Measurements from ENCODE around the gene CAMSAP1.
"Not testable (repeated sequence)": the region's sequence is repeated elsewhere in the genome, so short reads cannot be mapped to it uniquely, and the experiment has no call there.

Gene CAMSAP1

DNA sequence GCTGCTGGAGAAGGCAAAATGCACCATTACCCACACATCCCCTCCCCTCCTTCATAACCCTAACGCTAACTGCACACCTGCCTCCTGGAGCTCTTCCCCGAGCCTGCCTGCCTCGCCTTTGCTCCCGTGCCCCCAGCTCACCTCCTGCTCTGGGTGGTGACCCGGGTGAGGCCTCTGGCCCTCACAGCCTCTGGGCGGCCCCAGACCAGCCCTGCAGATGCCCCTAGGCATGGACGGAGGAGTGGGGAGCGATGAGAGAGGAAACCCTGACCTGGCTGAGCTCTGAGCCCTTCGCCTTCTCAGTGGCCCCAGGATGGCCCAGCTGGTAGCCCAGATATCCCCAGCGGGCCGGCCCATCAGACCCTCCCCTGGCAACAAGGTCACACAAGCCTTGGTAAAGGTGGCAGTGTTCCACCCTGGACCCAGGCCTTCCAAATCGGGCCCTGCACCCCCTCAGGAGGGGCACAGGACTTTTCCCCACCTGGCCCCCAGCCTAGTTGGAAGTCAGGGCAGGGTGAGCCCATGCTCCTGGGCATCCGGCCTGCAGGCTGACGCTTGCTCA, 14.5 kb upstream of the CAMSAP1 start:
- no peak for DNase-seq (ENCODE audit: low read depth in 2 of 2)

DNA sequence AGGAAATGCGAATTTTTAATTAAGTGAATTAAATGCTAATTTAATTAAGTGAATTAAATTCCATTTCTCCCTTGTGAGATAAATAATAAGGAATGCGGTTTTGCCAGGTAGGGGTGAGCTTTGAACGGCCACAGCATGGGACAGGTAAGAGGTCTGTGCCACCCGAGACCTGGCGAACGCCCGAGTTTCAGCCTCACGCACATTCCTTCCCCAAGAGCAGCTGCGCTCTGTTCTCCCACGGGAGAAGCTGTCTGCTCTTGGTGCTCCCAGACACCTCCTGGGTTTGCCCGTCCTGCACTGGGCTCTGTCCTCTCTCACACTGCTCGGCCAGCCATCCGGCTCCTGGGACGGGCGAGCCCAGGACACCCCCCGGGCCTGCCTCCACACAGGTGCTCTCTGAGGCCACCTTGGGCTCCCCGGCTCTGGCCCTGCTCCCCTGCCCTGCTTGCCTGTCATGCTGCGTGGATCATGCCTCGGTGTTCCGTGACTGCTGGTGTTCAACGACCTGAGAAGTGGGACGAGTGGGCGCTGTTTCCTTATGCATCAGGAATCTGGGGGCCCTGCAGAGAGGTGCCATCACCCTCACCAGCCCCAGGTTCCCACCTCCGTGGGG, 13.7 kb upstream of the CAMSAP1 start:
- DNase-seq (ENCODE audit: low read depth in 2 of 2), result no peak

DNA sequence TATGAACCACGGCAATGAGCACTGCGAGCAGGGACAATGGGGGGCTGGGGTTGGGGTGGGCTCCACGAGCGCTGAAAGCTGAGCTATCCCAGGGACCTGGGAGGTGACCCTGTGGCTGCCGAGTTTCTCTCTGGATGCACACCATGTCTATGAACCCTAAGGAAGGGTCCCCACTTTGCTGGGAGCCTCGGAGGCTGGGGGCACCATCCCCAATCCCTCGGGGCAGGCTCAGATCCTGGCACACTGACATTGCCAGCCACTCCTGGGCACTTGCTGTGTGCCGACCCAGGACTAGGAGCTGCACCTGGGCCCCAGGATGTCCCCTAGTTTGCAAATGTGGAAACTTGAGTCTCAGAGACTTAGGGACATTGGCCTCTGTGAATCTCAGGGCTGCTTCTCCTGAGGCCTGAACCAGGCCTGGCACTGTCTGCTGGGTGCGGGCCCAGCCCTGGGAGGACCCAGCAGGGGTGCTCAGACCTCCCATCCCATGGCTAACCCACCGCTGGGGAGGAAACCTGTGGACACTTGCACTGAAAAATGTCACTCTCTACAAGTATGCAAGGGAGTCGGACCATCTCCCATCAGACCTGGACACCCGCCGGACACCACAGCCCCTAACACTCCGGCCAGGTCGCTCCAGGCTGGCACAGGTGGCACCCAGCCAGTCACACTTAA, 13.0 kb upstream of the CAMSAP1 start:
- DNase-seq (ENCODE audit: low read depth in 2 of 2), result no peak

DNA sequence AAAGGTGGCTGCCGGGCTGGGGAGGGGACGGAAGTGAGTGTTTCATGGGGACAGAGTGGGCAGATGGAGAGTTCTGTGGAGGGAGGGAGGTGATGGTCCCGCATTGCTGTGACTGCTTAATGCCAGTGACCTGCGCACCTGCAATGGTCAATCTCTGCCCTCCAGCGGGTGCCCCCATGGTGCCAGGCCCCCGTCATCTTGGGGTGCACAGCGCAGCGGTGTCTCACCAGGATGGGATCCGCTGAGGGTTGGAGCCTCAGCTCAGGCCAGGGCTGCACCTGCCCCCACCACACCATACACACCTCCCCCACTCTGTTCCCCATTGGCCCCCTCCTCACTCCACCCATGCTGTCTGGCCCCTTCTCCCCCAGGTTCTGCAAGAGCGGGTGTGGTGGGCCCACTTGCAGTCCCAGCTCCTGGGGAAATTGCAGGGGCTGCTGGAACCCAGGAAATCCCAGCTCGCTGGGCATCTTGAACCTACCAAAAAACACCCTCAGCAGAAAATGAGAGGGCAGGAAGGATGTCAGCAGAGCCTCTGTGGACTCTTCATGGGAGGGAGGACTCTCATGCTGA, 12.1 kb upstream of the CAMSAP1 start:
- no peak for DNase-seq (ENCODE audit: low read depth in 2 of 2)

DNA sequence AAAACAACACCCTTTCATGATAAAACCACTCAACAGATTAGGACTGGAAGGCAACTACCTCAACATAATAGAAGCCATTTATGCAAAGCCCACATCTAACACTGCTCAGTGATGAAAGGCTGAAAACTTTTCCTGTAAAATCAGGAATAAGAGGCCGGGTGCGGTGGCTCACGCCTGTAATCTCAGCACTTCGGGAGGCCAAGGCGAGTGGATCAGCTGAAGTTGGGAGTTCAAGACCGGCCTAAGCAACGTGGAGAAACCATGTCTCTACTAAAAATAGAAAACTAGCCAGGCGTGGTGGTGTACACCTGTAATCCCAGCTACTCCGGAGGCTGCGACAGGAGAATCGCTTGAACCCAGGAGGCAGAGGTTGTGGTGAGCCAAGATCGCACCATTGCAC, 8.9 kb upstream of the CAMSAP1 start:
- DNase-seq (ENCODE audit: low read depth in 2 of 2), result not testable (repeated sequence)

DNA sequence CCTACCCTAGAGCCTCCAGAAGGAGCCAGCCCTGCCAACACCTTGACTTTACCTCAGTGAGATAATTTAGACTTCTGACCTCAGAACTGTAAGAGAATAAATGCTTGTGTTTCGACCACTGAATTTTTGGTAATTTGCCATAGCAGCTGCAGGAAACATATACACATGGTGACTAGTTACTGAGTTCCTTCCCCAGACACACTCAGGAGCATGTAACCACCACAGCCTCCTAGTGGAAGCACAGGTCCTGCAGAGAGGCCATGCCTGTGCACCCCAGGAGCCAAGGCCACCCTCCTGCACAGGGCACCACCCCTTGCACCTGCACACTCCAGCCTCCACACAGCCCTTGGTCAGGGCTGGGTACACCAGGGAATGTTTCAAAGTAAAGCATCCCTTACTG, 7.6 kb upstream of the CAMSAP1 start:
- DNase-seq (ENCODE audit: low read depth in 2 of 2), result no peak

DNA sequence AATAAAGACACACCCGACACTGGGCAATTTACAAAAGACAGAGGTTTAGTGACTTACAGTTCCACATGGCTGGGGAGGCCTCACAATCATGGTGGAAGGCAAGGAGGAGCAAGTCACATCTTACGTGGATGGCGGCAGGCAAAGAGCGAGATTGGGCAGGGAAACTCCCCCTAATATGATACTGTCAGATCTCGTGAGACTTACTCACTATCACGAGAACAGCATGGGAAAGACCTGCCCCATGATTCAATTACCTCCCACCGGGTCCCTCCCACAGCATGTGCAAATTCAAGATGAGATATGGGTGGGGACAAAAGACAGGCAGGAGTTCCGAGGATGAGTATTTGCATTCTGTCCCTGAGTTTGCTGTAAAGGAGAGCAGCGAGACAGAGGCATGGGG, 3.9 kb upstream of the CAMSAP1 start:
- not testable (repeated sequence) for DNase-seq (ENCODE audit: low read depth in 2 of 2)

DNA sequence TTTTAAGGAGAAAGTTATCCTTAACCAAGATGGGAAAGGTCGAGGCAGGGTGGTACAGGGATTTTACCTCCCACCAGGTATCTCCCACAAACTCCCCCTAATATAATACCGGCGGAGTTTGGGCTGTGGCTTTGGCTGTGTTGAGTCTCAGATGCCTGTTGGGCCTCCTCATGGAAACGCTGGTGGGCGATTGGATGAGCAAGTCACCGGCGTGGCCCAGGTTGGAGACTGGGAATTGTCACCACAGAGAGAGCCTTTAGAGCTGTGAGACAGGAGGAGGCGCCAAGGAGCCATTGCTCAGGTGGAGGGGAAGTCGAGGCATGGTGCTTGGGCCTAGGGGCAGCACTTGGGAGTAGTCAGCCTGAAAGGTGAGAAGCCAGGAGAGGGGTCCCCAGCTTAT, 3.4 kb upstream of the CAMSAP1 start:
- no peak for DNase-seq (ENCODE audit: low read depth in 2 of 2)

DNA sequence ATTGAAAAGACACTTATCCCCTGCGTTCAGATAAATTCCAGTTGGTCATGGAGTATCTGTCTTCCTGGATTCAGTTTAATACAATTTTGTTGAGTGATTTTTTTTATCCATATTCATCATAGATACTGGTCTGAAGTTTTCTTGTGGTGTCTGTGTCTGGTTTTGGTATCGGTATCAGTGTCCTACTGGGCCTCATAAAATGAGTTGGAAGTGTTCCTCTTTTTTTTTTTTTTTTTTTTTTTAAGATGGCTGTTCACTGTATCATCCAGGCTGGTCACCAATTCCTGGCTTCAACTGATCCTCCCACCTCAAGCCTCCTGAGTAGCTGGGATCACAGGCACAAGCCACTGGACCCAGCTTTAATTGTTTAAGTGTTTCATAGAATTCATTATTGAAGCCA, 2.9 kb upstream of the CAMSAP1 start:
- no peak for DNase-seq (ENCODE audit: low read depth in 2 of 2)

DNA sequence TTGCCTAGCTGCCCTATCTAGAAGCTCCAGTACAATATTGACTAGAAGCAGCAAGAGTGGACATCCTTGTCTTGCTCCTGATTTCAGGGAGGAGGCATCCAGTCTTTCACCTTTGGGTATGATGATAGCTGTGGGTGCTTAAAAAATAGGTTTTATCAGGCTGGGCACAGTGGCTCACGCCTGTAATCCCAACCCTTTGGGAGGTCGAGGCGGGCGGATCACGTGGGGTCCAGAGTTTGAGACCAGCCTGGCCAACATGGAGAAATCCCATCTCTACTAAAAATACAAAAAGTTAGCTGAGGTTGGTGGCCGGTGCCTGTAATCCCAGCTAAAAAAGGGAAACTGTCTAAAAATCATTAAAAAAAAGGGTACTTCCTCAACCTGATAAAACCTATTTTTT, 2.0 kb upstream of the CAMSAP1 start:
- DNase-seq (ENCODE audit: low read depth in 2 of 2), result no peak

DNA sequence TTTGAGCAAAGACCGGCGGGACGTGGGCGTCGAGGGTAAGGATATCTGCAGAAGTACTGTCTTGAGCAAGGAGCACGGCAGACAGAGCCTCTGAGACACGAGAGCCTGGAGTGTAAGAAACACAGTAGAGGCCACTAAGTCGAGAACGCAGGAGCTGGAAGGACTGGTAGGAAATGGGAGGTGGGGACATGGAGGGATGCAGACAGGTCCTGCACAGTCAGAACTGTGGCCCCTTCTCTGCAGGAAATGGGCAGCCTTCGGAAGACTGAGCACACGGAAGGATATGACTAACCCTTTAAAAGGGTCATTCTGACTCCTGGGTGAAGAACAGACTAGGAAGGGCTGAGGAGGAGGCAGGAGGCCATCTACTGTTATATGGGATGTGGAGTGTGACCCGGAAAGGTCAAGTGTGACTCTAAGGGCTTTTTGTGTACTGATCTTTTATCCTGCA, 1.4 kb upstream of the CAMSAP1 start:
- DNase-seq (ENCODE audit: low read depth in 2 of 2), result no peak

DNA sequence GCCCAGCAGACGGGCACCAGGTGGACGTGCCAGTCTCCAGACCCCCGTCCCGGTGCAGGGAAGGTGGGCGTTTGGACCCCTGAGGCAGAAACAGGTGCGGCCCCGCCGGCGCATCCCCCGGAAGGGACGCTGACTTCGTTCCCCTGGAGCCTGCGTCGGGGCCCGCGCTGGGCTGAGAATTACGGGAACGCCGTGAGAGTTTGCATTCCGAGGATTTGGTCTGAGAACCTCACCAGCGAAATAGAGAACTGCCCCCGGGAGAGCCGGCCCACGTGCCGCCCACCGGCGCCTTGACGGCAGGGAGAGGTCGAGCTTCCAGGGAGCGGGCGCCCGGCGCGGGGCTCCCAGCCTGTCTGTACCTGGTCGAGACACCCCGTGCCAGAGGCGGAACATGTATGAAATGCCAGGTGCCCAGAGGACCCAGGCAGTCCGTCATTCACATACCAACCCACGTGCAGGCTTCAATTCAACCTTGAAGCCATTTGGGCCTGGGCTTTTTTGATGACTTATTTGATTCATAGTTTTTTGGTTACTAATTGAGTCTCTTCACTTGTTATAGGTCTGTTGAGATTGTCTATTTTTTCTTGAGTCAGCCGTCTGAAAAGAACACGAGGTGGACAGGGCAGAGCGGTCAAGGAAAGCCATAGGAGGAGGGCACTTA, 877 bp upstream of the CAMSAP1 start:
- DNase-seq (ENCODE audit: low read depth in 2 of 2), result no peak

DNA sequence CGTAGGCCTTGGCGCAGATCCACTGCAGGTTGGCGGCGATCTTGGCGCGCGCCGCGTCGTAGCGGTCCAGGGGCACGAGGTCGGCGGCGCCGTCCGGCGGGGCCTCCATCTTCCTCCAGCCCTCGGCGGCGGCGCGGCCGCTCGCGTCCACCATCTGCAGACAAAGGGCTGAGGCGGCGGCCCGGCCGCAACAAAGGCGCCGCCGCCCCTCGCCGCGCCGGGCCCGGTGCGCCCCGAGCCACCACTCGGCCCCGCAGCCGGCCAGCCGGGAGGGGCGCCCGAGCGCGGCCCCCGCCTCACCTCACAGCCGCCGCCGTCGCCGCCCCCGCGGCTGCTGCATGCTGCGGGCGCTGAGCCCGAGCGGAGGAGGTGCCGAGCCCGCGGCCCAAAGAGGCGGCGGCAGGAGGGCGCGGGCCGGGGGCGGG, 328 bp downstream of the CAMSAP1 start:
- no peak for DNase-seq (ENCODE audit: low read depth in 2 of 2)

DNA sequence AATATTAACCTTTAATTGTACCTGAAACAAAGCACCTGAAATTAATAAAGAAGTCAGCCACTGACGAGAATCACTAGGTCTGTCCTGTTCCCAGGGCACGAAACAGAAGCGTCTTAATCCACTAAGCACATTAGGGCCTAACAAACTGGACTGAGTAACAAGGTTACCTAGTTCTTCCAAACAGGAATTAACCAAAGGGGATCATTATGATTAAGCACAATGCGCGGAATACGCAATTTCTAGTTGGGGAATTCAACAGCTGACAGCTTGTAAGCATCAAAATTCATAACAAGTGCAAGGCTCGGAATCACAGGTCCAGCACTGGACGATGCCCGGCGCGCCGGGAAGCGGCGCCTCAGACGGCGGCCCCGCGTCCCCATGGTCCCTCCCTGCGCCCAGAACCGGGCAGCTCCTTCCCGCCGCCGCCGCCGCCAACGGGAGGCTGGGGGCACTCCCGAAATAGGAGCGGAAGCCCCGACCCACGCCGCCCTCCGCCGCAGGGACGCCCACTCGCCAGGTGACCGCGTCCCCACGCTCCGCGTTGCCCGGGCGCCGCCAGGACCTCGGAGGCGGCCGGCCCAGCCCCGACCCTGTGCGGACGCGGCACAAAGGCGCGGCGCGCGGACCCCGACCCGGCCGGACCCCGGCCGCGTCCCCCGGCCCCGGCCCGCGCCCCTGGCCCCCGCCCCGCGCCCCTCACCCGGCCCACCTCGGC, 898 bp downstream of the CAMSAP1 start:
- no peak for DNase-seq (ENCODE audit: low read depth in 2 of 2)

DNA sequence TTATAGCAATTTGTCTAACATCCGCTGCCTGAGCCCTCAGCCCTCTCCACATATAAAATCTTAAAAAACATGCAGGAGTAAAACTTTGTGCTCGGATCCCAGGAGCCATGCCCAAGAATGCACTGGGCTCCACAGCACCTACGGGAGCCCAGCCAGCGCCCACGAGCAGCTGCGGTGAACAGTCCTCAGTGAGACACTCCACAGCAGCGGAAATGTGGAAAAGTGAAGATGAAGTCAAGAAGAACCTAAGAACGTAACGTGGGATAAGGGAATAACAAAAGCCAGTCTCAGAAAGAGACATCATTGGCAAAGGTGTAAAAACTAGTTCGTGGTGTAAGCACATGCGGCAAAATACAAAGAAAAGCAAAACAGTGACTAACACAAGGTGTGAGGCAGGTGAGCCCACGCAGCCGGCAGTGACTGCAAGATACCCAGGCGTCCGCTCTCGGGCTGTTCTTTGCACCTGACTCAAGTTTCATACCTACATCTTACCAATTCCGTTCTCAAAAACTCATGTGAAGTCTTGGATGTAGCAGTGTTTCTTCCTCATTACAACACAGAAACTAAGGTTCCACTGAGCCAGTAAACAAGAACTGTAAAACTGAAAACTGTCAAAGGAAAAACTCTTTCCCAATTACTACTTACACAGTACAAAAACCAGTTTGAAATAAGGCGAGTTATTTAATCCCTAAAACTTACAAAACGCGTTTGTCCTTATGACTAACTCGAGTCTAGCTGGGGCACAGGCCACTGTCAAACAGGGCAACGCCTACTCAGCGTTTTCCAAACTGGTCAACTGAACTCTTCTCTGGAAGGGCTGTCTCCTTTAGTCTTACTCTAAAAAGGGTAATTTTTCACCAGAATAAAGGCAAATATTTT, 1.7 kb downstream of the CAMSAP1 start:
- no peak for DNase-seq (ENCODE audit: low read depth in 2 of 2)

DNA sequence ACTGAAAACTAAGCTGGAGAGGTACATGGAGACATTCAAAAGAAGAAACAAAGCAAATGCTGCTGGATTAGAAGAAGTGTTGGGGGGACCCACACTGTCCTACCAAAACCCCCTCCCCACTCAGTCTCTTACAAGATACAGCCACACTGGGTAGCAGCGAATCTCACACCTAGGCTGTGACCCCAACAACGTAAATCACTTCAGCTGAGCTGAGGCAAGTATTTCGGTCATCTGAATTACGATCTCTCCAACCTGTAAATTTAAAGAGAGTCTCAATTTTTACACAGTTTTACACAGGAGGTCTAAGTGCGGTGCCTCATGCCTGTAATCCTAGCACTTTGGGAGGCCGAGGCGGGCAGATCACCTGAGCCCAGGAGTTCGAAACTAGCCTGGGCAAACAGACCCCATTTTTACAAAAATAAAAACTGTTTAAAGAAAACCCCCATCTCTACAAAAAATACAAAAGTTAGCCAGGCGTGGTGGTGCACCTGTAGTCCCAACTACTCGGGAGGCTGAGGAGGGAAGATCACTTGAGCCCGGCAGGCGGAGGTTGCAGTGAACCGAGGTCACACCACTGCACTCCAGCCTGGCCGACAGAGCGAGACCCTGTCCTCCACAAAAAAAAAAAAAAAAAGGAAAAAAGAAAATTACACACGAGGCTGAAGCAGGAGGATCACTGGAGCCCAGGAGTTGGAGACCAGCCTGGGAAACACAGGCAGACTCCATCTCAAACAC, 3.4 kb downstream of the CAMSAP1 start:
- DNase-seq (ENCODE audit: low read depth in 2 of 2), result no peak

DNA sequence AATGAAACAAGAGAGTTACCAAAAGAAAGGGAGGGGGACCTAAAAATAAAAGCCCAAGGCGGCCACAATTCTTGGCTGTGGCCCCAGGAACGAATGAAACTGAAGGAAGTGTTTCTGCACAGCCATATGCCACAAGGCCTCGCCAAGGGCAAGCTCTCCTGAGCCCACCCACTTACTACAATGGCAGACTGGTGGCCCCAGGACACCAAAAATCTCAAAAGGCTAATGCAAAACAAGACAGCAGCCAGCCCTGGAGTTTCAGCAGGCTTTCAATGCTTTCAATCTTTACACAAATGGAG, 4.0 kb downstream of the CAMSAP1 start:
- DNase-seq (ENCODE audit: low read depth in 2 of 2), result no peak

DNA sequence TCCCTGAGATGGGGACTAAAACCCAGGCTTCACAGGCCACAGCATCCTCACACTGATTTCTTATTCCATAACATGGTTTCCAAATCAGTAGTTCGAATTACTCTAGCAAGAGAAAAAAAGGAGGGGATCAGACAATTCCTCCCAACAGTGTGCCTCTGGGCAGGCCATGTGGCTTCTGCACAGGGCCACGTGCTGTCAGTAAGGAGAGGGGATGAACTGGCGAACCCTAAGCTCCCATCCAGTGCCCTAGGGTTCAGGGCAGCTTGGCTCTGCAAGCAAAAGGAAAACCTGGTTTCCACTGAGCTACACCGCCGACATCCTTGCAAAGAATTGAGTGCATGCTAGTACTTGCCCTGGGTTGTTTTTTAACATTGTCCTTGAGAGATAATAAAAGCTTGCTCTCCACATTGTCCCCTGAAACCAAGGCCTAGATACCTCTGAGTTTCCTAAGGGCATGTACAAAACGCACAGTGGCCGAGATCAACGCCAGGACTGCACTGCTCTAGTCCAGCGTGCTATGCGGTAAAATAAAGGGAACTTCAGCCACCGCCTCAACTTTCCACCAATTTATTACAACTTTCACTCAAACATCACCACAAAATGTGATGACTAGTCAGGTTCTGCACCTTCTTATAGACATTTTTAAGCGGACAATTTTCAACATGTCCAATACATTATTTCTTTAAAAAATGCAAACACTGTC, 4.5 kb downstream of the CAMSAP1 start:
- DNase-seq (ENCODE audit: low read depth in 2 of 2), result no peak

DNA sequence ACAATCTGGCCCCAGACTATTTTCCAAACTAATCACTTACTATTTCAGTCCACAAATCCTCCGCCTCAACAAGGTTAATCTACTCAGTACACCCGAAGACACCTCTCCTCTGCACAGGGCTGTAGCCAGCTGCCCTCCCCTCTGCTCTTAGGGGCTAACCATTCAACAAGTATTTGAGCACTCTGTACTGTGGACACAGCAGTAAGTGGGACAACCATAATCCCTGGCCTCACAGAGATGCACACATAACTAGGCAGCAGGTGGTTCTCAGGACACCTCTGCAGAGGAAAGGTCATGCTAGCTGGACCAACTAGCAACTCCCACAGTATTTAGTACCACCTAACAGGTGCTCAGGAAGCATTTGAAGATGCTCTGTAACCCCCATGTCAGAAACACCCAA, 5.5 kb downstream of the CAMSAP1 start:
- DNase-seq (ENCODE audit: low read depth in 2 of 2), result no peak

Measured in stimulated activated CD8-positive, alpha-beta memory T cell treated with anti-CD3 and anti-CD28 coated beads, Interleukin-7, amount 100 ng/mL, for 1 hour (primary cell).